Ovary (tissue), 3 donors: ENCODE results near the gene SNX7.

Experiments
- EP300 ChIP-seq: sonication (generic); formaldehyde crosslinking; IDR thresholded peaks from one replicate; pipeline ENCODE4 v1.6.1; 2017; ENCODE audit warnings: antibody characterized with exemption
- POLR2A ChIP-seq: fragments of 450-650 bp; IDR thresholded peaks from one replicate; pipeline ENCODE4 v1.6.1; 2017; ENCODE audit warnings: antibody characterized with exemption, mild to moderate bottlenecking, moderate library complexity
- TF ChIP-seq, protein P1 (sequence below), 3 donors: fragments of 450-650 bp in 2 of 3; fragments of 200-600 bp in 1 of 3; IDR thresholded peaks; one replicate each; pipeline versions ENCODE4 v1.5.1 to v1.8.0; 2016 to 2022; ENCODE audit warnings: antibody characterized with exemption in 3 of 3, mild to moderate bottlenecking in 1 of 3
- donor health status: DM: no; HTN: no; CAD: no.

DNA sequence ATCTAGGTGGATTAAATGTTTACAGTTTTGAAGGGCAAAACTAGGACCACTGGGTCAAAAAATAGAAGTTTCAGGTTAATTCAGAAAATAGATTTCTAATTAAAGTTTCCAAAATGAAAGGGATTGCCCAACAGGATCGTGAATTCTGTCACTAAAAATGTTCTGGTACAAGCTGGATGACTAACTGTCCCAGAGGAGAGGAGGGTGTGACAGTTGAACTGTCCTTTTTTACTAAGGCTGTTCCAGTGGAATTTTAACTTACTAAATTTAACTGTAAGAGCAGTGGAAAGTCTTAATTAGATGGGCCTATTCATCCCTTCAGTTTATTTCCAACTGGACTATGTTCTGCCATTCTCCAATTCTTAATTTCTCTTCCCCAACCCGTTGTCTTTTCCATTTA lies 7.2 kb downstream of the SNX7 start:
- TF ChIP-seq POLR2A (no peak), EP300 (no peak)
- TF ChIP-seq, protein P1, sequence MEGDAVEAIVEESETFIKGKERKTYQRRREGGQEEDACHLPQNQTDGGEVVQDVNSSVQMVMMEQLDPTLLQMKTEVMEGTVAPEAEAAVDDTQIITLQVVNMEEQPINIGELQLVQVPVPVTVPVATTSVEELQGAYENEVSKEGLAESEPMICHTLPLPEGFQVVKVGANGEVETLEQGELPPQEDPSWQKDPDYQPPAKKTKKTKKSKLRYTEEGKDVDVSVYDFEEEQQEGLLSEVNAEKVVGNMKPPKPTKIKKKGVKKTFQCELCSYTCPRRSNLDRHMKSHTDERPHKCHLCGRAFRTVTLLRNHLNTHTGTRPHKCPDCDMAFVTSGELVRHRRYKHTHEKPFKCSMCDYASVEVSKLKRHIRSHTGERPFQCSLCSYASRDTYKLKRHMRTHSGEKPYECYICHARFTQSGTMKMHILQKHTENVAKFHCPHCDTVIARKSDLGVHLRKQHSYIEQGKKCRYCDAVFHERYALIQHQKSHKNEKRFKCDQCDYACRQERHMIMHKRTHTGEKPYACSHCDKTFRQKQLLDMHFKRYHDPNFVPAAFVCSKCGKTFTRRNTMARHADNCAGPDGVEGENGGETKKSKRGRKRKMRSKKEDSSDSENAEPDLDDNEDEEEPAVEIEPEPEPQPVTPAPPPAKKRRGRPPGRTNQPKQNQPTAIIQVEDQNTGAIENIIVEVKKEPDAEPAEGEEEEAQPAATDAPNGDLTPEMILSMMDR (IDR thresholded peaks at IDR 0.05): no peak
